ENCODE data around the gene FANK1.
"Not testable (repeated sequence)": the region's sequence is repeated elsewhere in the genome, so short reads cannot be mapped to it uniquely, and the experiment has no call there.

Gene FANK1

GRCh38 chr10:126036515-126036914, 140.2 kb downstream of the FANK1 start:
- no peak for DNase-seq

DNA sequence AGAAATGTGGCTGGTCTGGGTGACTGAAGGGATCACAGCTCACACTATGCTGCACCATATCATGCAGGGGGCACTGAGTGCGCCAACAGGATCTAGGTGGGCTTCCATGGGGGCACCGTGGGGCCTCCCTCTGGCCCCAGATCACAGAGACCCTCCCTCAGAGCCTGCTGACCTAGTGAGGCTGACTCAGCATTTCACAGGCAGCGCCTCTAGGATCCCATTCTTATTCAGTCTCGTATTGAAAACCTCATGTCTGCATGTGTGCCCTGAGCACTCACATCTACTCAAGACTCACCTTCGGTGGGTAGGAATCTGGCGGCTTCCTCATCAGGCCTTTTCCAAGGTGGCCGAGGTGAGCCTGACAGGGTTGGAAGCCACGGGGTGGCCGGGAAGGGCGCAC, 141.6 kb downstream of the FANK1 start:
- DNase-seq: no peak

GRCh38 chr10:126041117-126041516, 144.8 kb downstream of the FANK1 start:
- no peak for DNase-seq

GRCh38 chr10:126041804-126042231, 145.5 kb downstream of the FANK1 start:
- peak in 11 of 14 donors; percentile 7 to 78 (median 48) for DNase-seq

DNA sequence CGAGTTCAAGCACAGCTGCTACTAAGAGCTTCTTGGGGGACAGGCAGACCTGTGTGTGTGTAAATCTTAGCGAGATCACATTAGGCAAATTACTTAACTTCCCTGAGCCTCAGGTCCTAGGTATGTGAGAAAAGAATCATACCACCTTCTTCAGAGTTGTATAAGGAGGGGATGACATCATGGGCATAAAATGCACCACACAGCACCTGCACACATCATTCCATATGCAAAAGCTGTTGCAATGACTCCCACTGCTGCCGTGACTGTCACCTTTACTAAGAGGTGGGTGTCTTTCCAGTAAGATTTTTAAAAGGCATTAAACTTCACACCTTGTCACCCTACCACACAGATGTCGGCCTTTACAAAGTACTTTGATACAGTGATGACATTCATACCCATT, 146.0 kb downstream of the FANK1 start:
- no peak for DNase-seq

- DNase-seq: no peak
These were observed 146.5 kb downstream of the FANK1 start for GRCh38 chr10:126042906-126043305.

DNA sequence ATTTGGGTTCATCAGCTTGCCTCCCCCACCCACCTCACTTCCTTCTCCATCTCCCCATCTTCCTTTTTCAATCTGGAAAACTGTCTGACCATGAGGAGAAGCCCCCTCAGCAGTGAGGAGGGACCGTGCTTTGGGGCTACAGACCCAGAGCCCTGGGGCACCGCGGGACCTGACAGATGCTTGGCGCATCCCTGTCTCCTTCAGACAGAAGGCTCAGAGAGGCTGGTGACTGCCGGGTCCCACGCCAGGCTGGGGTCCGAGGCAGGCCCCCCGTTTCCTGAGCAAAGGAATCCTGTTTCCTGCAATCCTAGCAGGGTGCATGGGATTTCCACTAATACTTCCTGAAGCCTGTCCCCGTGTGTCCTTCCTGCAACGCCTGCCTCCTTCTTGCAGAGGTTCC, 147.0 kb downstream of the FANK1 start:
- DNase-seq: no peak

GRCh38 chr10:126045861-126046260, 149.5 kb downstream of the FANK1 start:
- DNase-seq: no peak

DNA sequence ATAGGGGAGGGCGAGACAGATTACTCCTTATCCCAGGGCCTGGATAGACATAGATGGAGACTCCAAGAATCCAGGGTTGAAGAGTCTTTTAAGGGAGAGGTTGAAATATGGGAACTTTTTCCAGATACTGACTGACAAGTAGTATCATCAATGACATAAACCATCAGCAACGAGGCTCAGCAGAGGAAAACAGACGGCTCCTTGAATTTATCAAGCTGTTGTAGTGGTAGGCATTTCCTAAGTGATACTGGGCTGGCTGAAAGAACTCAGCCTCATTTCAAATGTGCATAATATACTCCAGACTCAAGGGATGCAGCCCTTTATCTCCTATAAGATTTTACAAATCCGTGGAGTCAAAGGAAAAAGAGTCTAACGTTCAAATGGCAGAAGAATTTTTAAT, 150.5 kb downstream of the FANK1 start:
- no peak for DNase-seq

DNA sequence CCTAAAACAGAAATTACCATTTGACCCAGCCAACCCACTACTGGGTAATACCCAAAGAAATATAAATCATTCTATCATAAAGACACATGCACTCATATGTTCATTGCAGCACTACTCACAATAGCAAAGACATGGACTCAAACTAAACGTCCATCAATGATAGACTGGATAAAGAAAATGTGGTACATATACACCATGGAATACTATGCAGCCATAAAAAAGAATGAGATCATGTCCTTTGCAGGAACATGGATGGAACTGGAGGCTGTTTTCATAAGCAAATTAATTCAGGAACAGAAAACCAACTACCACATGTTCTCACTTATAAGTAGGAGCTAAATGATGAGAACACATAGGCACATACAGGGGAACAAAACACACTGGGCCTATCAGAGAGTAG, 151.4 kb downstream of the FANK1 start:
- not testable (repeated sequence) for DNase-seq

DNA sequence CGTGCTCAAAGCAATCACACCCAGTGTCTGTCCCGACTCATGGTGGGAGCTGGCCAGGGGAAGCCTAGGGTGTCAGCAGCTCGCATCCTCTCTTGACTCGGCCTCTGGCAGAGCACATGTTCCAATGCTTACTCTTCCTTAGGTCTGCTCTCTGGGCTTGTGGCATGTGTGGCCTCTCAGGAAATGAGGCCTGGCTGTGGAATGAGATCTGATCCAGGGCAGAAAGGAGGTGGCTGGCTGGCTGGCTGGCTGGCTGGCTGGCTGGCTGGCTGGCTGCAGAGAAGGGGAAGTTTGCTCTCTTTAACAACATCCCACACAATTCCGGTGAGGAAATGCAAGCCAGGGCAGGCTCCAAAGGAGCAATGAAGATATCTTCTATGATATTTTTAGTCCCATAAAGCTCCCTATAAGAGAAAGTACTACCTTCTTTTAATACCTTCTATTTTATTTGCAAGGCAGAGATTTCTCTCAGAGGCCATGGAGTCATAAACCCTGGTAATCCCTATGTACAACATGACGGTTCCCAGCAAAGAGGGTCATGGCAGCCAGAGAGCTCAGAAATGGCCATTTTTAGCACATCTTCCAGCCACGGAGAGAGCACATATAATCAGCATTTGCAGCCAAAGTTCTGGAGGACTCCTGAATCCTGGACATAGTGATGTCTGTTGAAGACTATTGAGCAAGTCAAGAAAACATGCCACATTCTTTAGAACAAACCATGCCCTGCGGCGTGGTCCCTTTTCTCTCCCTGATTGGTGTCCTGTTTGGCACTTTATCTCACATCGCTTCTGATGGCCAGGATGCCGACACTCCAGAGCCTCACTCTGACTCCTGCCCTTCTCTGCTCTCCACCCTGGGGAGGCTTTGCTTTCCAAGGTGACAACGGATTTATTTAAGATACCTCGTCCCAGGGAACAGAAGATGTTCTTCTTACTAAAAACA, 153.7 kb downstream of the FANK1 start:
- peak in 2 of 14 donors; percentile 5 to 11 for DNase-seq

DNA sequence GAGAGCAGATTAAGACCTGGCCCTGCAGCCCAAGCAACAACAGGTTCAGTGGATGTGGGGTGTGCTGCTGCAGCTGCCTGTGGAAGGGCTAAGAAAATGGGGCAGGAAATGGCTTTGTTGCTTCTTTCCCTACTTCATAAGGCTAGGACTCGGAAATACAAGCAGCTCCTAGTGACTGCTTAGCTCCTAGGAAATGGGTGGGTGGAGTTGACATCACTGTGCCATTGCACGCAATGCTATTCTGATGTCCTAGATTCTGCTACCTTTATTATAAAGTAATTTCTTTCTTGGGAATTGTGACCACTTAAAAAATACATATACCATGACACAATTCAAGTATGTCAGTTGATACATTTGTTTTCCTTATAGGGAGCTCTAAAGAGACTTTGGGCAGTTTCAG, 155.8 kb downstream of the FANK1 start:
- no peak for DNase-seq

DNA sequence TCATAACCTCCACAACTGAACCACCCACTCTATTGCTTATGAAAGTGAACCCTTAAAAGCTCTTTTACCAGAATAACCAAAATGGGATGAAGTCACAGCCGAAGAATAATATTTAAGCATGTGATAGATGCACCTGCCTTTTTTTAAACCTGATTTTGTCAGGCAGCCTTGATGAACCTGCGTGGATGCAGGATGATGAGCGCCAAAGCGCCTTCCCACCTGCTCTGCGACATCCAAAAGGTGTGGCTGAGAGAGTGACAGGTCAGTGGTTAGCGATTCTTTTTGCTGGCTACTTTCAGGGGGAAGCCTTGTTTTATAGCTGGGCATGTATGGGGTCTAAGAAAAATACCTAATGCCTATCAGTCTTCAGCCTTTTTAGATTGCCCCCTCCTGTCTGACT, 157.8 kb downstream of the FANK1 start:
- no peak for DNase-seq

DNA sequence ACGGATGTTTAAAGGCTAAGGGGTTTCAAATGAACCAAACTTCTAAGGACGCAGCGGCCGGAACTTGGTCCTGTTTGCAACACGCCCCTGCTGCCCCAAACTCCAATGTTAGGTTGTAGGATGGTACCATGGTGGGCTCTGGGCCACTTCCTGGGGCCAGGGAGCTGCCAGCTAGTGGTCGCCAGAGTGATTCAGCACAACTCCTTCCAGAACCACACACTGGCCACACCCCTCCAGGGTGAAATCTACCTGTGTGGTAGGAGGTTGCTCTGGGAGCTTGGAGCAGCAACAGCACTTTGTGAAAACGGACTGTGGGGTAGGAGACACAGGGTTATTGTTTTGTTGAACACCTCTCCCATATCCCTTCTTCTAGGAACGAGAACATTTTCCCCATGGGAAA, 161.1 kb downstream of the FANK1 start:
- DNase-seq: no peak

DNA sequence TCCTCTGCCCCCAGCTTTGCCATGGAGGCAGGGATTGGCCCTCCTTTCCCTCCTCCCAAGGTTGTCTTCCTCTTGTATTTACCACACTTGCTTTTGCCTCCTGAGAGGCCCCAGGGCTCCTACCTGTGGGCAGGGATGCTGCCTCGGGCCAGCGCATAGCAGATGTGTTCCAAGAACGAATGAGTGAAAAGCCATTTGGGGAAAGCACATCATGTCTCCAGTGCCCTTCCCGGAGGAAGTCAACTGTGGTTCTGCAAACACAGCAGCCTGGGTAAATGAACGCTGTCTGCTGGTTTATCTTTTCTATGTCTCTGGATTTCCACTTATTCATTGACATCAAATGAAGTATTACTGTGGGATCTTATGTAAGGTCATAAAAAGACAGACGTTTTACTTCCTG, 161.7 kb downstream of the FANK1 start:
- DNase-seq: no peak

GRCh38 chr10:126058507-126058906, 162.1 kb downstream of the FANK1 start:
- no peak for DNase-seq

Data from C1 segment of cervical spinal cord (tissue), 14 donors.